GM12875 (cell line): ENCODE results near the gene NOTUM.

Experiments used
- H3K4me3 ChIP-seq: one replicate; pipeline ENCODE4 v1.5.1; 2011; ENCODE audit warnings: low read depth, low read length, control low read depth
- TF ChIP-seq, protein P1 (sequence below): IDR thresholded peaks from 2 replicates; pipeline ENCODE4 v1.5.1; 2011; ENCODE audit warnings: low read depth, mild to moderate bottlenecking, control low read depth, inconsistent platforms, low read length, moderate library complexity, borderline replicate concordance; ENCODE audit not compliant: insufficient read depth

The NOTUM gene

DNA sequence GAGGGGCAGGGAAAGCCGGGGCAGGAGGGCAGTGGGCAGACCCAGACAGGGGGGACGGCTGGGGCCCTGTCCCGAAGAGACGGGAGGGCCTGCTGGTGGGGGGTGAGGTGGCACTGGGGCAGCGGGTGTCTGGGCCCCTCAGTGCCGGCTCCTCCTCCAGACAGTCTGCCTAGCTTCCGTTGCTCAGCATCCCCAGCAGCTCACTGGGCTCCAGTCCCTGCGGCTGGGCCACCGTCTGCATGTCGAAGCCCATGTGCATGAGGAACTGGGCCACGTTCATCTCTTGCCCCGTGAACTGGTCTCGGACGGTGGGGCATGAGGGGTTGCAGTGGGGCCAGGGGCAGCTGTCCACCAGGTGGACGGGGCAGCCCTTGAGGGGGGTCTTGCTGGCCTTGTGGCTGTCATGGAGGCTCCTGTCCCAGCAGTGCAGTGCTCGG is 8.2 kb downstream of the NOTUM start:
- H3K4me3 ChIP-seq = no peak overlapping the region
- TF ChIP-seq, protein P1, sequence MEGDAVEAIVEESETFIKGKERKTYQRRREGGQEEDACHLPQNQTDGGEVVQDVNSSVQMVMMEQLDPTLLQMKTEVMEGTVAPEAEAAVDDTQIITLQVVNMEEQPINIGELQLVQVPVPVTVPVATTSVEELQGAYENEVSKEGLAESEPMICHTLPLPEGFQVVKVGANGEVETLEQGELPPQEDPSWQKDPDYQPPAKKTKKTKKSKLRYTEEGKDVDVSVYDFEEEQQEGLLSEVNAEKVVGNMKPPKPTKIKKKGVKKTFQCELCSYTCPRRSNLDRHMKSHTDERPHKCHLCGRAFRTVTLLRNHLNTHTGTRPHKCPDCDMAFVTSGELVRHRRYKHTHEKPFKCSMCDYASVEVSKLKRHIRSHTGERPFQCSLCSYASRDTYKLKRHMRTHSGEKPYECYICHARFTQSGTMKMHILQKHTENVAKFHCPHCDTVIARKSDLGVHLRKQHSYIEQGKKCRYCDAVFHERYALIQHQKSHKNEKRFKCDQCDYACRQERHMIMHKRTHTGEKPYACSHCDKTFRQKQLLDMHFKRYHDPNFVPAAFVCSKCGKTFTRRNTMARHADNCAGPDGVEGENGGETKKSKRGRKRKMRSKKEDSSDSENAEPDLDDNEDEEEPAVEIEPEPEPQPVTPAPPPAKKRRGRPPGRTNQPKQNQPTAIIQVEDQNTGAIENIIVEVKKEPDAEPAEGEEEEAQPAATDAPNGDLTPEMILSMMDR = no peak

DNA sequence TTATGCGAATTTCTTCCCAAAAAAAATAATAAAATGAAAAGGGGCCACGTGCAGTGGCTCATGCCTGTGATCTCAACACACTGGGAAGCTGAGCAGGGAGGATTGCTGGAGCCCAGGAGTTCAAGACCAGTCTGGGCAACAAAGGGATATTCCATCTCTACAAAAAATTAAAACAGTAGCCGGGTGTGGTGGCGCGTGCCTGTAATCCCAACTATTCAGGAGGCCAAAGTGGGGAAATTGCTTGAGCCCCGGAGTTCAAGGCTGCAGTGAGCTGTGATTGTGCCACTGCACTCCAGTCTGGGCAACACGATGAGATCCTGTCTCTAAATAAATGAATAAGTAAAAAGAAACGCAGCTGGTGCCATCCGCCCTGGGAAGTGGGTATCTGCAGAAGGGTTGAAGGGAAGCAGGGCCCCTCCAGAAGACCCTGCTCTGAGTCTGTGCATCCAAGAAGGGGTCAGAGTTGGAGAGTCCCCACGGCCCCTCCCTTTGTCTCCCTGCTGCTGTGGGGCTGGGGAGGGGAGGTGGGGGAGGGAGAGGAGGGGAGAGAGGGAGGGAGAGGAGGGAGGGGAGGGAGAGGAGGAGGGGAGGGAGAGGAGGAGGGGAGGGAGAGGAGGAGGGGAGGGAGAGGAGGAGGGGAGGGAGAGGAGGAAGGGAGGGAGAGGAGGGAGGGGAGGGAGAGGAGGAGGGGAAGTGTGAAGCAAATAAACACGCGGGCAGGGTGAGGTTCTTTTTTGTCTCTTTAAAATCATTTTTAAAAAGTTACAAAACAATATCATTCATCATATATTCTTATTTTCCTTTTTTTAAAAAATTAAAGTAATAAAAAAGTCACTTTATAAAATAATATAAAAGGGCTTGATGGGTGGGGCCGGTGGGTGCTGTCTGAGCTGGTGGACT is 9.0 kb downstream of the NOTUM start:
- no peak overlapping the region for H3K4me3 ChIP-seq
- TF ChIP-seq, protein P1 = no peak

DNA sequence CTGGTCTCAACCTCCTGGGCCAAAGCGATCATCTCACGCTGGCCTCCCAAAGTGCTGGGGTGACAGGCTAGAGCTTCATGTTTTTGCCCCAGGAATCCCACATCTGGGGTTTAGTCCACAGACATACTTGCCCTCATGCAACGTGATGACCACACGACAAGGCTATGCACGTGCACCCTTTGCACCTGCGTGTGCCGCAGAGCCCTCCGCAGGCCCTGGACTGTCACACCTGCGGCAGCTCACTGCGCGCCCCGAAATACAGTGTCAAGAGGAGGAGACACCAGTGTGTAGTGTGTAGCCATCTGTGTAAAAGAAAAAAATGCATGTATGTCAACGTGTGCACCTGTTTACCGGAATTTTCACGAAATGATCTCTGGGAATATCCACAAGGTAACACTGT is 10.5 kb downstream of the NOTUM start:
- TF ChIP-seq, protein P1 = no peak
- no peak overlapping the region for H3K4me3 ChIP-seq

DNA sequence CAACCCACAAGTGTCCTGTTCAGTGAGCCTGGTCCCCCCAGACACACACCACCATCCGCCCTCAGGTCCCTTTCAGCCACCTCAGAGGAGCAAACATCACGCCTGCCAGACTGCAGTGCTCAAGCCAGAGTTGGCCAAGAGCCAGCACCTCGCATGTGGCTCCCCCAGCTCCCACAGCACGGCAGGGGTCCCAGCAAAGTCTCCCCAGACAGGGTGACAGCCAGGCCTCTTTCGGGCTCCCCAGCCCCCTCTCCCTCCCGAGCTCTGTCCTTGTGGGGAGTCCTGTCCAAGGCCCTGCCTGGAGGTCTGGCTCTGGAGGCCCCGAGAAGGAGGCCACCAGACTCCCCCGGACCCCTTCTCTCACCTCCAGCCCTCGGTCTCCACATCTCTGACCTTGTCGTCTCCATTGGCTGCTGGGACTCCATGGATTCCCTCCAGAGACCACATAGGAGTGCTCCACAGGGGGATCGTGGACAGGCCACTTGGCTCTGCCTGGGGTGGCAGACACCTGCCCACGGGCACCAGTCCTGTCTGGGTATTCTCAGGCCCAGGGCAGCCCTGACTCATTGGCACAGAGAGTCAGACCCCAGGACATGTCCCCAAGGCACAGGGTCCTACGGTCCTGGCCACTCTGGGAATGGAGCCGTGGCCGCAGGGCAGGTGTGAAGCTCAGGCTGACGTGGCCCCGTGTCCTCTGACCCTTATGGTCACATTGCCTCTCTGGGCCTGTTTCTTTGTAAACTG is 12.2 kb downstream of the NOTUM start:
- H3K4me3 ChIP-seq = no peak overlapping the region
- TF ChIP-seq, protein P1 = no peak

DNA sequence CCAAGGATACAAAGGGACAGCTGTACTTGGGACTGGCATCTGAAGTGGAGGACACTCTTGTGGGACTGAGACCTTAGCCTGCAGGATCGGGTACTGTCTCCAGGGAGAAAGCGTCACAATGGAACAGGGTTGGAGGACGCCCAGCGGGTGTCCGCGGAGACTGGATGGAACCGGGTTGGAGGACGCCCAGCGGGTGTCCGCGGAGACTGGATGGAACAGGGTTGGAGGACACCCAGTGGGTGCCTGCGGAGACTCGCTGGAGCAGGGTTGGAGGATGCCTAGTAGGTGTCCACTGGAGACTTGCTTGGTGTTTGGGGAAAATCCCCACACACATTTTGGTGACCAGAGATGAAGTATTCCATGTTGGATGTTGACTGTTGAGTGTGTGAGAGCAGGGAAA is 13.8 kb downstream of the NOTUM start, which contains the start of gene MYADML2:
MYADML2 (minus strand) TSS at position 45 of the 400 bp plus-strand sequence. CDS start 5,492 bp downstream, outside the sequence.
- H3K4me3 ChIP-seq = no peak within 1 kb of the TSS
- TF ChIP-seq, protein P1 = no peak

DNA sequence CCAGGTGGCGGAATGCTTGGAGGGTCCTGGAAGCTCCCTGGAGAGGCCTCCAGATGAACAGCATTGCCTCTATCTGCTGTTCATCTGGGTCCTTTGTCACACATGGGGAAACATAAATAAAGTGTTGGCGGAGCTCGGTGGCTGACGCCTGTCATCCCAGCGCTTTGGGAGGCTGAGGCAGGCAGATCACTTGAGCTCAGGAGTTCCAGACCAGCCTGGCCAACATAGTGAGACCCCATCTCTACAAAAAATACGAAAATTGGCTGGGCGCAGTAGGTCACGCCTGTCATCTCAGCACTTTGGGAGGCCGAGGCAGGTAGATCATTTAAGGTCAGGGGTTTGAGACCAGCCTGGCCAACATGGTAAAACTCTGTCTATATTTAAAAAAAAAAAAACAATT is 16.1 kb downstream of the NOTUM start:
- no peak overlapping the region for H3K4me3 ChIP-seq
- TF ChIP-seq, protein P1 = no peak
